ENCODE measurements around the gene MAPK8. TPM values are rescaled to one million over a fixed set of nuclear protein-coding genes. Genes with fewer than 3 reads are reported as not detected.

MAPK8 gene
- total RNA-seq, 3 donors from 2014 or later, result 47.1 to 56.4 (median 53.5) TPM

DNA sequence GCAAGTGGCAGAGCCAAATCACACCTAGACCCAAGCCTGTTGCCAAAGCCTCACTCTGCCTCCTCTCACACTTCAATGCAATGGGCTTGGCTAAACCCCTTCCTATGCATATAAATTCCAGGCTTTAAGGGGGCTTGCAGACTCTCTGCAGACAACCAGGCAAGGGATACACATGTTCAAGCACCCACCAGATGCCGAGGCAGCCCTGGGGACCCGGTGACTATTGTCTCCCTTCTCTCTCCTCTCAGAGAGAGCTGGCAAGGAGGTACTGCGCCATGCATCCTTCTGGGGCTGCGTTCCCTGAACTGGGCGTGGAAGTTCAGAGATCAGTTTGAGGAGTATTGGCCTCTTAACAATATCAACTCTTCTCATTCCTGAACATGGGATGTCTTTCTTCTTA, 167.2 kb downstream of the MAPK8 start:
- ATAC-seq (no peak), DNase-seq (no peak)
- intact Hi-C loops (cut with DNase I, micrococcal nuclease), result no loop called here
- Histone ChIP-seq H3K9me3 (no peaks in the 10 kb centered on the region), H3K4me1 (ENCODE audit: low read depth) (no peaks in the 10 kb centered on the region), H3K36me3 (ENCODE audit: low read depth) (no peaks in the 10 kb centered on the region), H3K4me3 (no peak overlapping the region)
- TF ChIP-seq CTCF (IDR thresholded peaks at IDR 0.05), result no peak

DNA sequence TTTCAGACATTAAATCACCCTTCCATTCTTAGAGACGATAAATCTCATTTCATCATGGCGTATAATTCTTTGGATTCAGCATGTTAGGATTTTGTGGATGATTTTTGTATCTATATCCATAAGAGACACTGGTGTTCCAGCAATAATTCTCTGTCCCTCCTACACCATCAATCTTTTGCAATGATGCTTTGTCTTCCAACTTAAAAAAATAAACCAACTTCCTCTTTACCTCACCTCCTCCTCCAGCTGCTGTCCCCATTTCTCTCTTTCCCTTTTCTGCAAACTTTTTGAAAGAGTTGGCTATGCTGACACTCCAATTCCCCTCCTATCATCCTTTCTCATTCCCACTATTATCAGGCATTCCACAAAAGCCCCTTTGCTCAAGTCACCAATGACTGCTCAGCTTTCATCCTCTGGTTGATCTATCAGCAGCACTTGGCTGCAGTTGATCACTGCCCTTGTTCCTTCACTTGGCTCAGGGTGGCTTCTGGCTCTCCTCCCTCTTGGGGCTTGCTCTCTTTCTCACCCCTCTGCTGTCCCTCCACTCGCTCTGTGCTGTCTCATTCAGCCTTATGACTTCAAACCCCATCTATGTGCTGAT, 168.4 kb downstream of the MAPK8 start:
- TF ChIP-seq CTCF (IDR thresholded peaks at IDR 0.05), result no peak
- no peak for DNase-seq

DNA sequence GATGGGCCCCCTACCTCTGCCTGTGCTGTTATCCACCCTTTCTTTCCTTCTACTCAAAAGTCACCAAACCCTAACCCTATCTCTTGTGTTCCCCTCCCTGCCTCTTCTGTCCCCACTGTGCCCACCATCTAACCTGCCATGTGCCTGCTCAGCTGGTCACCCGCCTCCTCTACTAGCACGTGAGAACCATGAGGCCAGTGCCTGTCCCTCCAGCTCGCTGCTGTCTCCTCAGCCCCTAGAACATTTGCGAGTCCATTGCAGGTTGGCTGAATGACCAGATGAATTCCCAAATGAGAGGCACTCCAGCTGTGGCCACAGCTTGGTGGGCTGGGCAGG, 169.4 kb downstream of the MAPK8 start:
- no peak for ATAC-seq
- Histone ChIP-seq H3K4me3 (no peak overlapping the region), H3K9me3 (no peaks in the 10 kb centered on the region), H3K4me1 (ENCODE audit: low read depth) (no peaks in the 10 kb centered on the region), H3K36me3 (ENCODE audit: low read depth) (no peaks in the 10 kb centered on the region)
- no peak for DNase-seq
- intact Hi-C loops (cut with DNase I, micrococcal nuclease), result no loop called here
- TF ChIP-seq CTCF (IDR thresholded peaks at IDR 0.05), result no peak

More for the DNA sequence above, 168.4 kb downstream of the MAPK8 start:
- intact Hi-C loops (cut with DNase I, micrococcal nuclease), result no loop called here
- Histone ChIP-seq H3K4me1 (ENCODE audit: low read depth) (no peaks in the 10 kb centered on the region), H3K9me3 (no peaks in the 10 kb centered on the region), H3K4me3 (no peak overlapping the region), H3K36me3 (ENCODE audit: low read depth) (no peaks in the 10 kb centered on the region)
- no peak for ATAC-seq

DNA sequence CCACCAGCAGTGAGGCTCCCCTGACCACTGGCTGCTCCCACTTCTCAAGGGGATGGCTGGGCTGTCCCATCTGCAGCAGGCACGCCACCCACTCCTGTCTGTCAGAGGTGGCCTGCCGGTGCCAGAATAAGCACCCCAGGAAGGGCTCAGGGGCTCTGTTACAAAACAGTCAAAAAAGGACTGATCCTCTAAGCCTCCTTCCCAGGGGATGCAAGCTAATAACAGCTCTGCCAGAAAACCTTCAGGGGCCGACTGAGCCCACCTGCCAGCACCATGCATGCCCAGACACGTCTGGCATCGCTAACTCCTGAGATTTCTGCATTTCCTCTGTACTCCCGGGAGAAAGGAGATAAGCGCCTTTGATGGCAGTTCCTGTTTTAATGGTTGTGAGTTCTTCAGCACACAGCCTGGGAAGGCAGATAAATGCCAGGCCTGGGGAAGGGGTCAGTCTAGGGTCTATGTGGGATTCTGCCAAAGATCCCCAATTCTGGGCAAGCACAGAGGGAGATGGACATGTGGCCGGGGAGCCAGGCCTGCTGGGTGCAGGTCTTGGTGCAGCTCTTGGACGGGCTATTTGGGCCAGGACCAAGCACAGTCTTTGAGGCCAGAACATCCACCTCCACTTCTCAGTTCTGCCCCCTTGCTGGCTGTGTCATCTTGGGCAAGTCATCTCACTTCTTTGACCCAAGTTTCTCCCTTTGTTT, 170.0 kb downstream of the MAPK8 start:
- intact Hi-C loops (cut with DNase I, micrococcal nuclease), result no loop called here
- H3K36me3 ChIP-seq (ENCODE audit: low read depth), result no peaks in the 10 kb centered on the region
- no peak for TF ChIP-seq CTCF (IDR thresholded peaks at IDR 0.05)
- H3K4me3 ChIP-seq, result no peak overlapping the region
- H3K4me1 ChIP-seq (ENCODE audit: low read depth), result no peaks in the 10 kb centered on the region
- ATAC-seq (no peak), DNase-seq (no peak)
- no peaks in the 10 kb centered on the region for H3K9me3 ChIP-seq

- no peak for DNase-seq
- no peaks in the 10 kb centered on the region for H3K36me3 ChIP-seq (ENCODE audit: low read depth)
- no peaks in the 10 kb centered on the region for H3K4me1 ChIP-seq (ENCODE audit: low read depth)
- intact Hi-C loops (cut with DNase I, micrococcal nuclease), result no loop called here
- no peak for TF ChIP-seq CTCF (IDR thresholded peaks at IDR 0.05)
- ATAC-seq, result no peak
- no peak overlapping the region for H3K4me3 ChIP-seq
- H3K9me3 ChIP-seq, result no peaks in the 10 kb centered on the region
Observed at GRCh38 chr10:48477141-48477540, 170.7 kb downstream of the MAPK8 start.
